ELF-1 (cell line): ENCODE data around the gene DNAH5.
"Not testable (repeated sequence)": the region's sequence is repeated elsewhere in the genome, so short reads cannot be mapped to it uniquely, and the experiment has no call there.

Experiments
- DNase-seq: peaks from one replicate; pipeline ENCODE4 v3.0.0-alpha.2; 2016; ENCODE audit warnings: low read depth, low spot score

Gene DNAH5, protein sequence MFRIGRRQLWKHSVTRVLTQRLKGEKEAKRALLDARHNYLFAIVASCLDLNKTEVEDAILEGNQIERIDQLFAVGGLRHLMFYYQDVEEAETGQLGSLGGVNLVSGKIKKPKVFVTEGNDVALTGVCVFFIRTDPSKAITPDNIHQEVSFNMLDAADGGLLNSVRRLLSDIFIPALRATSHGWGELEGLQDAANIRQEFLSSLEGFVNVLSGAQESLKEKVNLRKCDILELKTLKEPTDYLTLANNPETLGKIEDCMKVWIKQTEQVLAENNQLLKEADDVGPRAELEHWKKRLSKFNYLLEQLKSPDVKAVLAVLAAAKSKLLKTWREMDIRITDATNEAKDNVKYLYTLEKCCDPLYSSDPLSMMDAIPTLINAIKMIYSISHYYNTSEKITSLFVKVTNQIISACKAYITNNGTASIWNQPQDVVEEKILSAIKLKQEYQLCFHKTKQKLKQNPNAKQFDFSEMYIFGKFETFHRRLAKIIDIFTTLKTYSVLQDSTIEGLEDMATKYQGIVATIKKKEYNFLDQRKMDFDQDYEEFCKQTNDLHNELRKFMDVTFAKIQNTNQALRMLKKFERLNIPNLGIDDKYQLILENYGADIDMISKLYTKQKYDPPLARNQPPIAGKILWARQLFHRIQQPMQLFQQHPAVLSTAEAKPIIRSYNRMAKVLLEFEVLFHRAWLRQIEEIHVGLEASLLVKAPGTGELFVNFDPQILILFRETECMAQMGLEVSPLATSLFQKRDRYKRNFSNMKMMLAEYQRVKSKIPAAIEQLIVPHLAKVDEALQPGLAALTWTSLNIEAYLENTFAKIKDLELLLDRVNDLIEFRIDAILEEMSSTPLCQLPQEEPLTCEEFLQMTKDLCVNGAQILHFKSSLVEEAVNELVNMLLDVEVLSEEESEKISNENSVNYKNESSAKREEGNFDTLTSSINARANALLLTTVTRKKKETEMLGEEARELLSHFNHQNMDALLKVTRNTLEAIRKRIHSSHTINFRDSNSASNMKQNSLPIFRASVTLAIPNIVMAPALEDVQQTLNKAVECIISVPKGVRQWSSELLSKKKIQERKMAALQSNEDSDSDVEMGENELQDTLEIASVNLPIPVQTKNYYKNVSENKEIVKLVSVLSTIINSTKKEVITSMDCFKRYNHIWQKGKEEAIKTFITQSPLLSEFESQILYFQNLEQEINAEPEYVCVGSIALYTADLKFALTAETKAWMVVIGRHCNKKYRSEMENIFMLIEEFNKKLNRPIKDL (N-terminal part only)

DNA sequence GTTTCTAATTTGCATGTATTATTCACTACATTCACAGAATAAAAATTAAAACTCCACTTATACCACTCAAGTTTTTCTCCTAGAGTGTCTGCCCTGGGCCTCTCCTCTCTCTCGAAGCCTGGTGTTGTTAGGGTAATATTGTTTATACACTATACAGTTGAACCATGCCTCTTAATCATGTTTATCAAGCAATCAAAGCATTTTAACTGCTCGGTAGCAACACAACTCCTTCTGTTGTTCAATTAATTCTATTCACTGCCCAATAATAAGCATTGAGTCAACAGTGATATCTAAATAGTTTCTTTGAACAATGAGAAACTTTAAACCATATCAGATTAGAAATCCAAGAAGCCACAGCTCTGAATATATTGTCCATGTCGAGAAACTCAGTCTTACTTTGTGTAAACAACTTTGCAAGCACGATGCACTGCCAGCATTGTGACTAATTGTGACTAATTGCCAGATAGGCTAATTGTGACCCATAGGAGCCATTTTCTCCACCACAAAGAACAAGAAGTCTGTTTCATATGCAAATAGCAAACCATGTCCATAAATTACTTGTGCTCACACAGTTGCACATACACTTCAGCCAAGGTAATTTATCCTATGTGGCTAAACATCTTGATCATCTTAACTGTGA is at the start of gene DNAH5:
Gene DNAH5, minus strand, starts transcription at position 129 of the 640 bp plus-strand sequence. CDS start 250 bp downstream, outside the sequence.
- no peak for DNase-seq

DNA sequence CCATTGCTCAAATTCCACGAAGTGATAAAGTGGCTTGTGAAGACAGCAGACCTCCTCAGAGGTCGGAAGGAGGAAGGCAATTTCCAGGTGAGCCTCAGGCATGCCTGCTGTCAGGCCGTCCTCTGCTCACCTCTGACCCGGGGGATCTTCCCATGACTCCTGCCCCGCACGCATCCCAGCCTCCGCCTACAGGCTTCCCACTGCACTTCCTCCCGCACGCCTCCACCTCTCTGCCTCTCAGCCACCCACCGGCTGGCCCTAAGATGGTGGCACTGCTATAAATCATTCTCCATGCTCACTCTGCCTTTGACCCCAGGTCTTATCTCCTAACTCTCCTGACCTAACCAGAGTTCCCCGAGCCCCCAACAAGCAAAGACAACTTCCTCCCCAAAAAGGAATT is 49.4 kb upstream of the DNAH5 start:
- peak; percentile 55 for DNase-seq

DNA sequence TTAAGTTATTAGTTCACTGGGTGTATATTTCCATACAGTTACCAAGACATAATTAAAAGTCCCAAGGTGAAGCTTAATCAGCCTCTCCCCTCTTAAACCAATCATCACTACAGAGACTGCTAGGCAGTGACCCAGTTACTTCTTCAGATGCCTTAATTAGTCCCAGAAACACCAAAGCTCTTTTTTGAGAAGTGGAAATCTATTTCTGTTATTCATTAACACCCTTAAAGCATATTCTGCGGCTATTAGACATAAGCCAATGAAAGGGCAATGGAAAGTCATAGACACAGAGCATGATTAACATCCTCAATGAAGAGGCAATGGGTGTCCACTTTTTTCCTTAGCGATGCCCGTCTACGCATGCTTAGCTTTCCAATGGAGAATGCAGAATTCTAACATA is 48.3 kb upstream of the DNAH5 start:
- no peak for DNase-seq

DNA sequence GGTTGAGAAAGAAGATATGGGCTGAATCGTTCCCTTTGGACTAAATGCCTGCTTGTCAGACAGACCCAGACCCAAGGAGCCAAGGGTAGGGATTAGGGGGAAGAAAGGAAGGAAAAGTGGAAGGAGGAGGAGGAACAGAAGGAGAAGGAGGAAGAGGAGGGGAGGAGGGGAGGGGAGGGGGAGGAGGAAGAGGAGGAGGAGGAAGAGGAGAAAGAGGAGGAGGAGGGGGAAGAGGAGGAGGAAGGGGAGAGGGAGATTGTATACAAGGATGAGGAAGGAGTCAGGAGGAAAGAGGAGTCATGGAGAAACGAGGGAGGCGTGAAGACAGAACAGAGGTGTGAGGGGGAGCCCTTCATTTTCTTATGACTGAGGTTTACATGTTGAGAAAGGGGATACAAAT is 46.9 kb upstream of the DNAH5 start:
- no peak for DNase-seq

DNA sequence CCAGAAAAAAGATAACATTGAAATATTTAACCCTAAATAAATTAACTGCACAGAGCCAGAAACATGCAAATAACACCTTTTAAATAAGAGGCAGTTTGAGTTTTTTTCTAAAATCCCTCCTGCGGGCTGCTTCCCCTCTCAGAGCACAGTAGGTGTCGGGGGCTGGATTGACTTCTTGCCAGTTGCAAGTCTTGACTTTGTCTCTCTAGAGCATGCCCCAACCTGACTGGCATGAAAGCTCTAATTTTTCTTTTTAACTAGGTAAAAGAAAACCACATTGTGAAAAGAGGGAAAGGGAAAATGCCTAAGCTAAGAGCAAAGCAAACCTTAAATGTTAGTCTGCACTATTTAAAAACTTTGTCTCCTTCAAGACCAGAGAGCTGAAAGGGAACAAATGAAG is 46.4 kb upstream of the DNAH5 start:
- no peak for DNase-seq

DNA sequence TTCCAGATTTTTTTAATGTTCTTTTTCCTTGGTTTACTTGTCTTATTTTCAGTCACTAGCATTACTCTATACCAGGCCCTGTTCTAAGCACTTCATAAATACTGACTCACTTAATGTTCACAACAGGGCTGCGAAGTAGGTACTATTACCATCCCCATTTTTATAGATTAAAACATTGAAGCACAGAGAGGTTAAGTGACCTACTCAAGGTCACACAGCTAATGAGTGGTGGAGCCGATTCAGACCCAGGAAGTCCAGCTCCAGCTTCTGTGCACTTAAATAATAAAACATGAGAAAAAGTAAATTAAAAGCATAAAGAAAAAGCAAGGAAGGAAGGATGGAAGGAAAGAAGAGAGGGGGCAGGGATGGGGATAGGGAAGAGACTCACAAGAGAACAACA is 45.3 kb upstream of the DNAH5 start:
- DNase-seq: no peak

DNA sequence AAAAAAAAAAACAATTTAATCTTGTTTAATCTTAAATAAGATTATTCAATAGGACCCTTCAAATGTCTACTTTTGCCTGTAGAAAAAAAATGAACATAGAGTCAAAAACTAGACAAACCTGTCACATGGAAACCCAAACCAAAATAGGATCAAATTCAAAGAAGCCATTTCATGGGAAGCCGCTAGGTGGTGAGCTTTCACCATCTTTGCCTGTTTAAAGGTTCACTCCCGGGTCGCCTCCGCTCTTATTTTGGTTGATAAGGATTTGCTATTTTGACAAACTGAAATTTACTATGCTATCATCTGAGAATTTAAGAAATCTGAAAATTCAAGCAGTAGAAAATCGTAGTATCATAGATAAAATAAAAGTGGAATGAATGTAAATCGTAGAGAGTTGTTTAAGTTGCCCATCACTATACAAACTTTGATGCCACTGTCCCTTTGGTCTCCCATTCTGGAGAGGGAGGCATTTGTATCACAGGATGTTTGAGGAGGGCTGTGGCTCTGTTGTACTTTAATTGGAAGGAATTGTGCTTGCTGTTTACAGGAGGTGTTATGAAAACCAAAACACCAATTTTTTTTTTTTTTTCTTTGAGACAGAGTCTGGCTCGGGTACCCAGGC is 43.5 kb upstream of the DNAH5 start:
- peak; percentile 58 for DNase-seq

DNA sequence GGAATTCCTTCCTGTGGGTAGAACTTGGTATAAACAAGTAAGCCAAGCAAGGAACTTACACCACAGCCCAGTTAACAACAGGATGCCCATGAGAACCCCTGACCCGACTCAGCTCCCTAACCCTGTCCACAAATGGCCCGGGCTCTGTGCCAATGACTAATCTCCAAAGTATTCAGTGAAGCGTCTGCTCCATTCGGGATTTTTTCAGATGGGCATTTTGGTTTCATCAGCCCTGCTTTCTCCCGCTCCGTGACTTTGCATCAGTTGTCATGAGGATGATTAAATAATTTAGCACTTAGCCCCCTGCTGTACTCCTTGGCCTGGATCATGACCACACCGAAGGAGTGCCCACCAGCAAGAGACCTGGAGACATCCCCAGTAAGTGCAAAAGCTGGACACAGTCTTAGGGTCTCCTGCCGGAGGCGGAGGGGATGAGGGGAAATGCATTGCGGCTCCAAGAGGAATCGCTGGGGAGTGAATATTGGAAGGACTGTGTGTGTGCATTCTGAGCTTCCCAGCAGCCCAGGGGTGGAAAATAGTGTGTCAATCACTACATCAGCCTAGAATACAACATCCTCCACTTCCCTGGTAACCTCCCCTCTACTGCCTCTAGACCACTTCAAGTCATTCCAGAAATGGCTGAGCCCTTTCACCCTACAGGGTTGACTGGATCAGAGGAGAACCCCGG is 41.4 kb upstream of the DNAH5 start:
- no peak for DNase-seq

DNA sequence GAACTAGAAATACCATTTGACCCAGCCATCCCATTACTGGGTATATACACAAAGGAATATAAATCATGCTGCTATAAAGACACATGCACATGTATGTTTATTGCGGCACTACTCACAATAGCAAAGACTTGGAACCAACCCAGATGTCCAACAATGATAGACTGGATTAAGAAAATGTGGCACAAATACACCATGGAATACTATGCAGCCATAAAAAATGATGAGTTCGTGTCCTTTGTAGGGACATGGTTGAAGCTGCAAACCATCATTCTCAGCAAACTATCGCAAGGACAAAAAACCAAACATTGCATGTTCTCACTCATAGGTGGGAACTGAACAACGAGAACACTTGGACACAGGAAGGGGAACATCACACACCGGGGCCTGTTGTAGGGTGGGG is 40.4 kb upstream of the DNAH5 start:
- DNase-seq: not testable (repeated sequence)

DNA sequence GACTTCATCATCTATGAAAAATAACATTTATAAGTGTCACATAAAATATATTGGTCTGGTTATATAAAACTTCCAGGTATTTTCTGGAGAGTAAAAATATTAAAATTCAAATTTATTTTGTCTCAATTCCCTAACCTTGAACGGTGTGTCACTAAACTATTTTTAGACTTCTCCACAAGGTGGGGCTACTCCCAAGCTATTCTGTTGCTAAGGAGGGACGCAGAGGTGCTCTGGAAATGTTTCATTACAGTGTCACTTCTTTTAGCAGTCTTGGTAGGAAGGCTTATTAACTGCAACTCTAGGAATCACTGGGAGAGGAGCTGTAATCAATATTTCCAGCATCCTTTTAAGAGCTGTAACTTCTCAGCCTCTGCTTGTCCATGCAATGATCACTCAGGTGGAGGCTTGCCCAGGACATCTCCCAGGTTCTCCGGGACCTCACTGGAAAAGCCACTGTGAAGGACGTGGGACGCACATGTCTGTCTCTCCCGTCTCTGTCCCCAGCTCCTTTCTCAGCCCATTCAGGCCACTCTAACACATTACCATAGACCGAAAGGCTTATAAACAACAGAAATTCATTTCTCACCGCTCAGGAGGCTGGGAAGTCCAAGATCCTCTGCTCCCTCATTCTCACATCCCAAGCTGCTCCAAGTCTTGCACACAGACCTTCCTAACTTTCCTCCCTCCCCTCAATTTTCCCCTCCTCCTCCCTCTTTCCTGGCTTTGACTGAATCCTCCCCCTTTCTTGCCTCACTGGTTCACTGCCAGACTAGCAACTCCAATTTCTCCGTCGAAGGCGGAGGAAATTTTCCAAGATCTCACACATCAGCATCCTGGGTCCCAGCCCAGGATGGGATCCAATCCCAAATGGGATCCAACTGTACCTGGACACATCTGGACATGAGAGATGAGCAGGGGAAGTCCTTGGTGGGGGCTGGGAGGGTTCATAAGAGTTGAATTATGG is 32.7 kb upstream of the DNAH5 start:
- DNase-seq: no peak

DNA sequence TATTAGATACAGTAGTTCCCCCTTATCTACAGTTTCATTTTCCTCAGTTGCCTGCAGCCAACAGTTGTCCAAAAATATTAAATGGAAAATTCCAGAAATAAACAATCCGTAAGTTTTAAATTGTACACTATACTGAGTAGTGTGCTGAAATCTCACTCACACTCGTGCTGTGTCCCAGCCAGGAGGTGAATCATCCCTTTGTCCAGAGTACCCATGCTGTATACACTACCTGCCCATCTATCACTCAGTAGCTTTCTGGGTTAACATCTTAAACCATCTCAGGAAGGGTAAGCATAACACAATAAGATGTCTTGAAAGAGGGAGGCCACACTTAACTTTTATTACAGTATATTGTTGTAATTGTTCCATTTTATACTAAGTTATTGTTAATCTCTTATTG is 31.7 kb upstream of the DNAH5 start:
- DNase-seq: no peak

DNA sequence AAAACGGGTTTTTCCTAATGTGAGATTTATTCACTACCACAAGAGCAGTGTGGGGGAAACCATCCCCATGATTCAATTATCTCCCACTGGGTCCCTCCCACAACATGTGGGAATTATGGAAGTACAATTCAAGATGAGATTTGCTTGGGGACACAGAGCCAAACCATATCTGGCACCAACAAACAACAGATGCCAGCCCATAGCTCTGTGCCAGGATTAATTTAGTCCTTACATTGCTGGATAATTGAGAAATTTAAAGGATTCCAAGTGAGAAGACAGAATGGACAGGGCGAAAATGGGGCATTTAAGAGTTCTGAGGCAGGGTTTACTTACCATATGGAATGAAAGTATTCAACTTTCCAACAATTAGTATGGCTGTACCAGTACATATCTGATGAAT is 30.8 kb upstream of the DNAH5 start:
- DNase-seq: no peak

DNA sequence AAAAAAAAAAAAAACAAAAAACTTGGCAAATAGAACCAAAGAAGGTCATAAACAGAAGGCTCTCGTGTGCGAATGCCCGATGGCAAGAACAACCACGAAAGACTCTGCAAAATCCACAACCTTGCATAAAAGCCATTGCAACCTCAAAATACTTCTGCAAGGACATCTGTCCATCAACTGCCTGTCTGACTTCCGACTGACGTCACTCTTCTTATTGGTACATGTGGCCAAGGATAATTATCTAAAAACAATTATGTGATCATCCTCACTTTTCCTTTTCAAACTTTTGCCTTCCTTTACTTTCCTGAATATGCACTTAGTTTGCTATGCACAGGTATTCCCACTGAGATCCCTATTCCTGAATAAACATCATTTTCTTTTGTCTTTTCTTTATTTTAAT is 29.2 kb upstream of the DNAH5 start:
- DNase-seq: no peak

DNA sequence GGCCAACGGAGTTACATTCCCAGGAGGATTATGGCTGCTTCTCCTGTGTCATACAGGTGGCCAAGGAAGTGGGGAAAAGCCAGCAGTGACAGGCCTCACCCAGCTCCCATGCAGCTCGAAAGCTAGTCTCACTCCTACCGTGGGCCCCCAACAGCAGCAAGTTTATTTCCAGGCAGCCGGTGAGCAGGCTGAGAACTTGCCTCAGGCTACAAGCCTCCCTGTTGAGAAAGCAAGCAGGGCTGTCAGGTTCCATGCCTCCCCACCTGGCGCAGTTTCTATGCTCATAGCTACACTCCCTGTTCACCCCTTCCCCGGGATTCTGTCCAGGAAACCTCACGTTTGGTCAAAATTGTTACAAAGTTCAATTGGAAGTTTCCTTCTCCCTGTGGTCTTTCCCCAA is 27.5 kb upstream of the DNAH5 start:
- peak; percentile 80 for DNase-seq

DNA sequence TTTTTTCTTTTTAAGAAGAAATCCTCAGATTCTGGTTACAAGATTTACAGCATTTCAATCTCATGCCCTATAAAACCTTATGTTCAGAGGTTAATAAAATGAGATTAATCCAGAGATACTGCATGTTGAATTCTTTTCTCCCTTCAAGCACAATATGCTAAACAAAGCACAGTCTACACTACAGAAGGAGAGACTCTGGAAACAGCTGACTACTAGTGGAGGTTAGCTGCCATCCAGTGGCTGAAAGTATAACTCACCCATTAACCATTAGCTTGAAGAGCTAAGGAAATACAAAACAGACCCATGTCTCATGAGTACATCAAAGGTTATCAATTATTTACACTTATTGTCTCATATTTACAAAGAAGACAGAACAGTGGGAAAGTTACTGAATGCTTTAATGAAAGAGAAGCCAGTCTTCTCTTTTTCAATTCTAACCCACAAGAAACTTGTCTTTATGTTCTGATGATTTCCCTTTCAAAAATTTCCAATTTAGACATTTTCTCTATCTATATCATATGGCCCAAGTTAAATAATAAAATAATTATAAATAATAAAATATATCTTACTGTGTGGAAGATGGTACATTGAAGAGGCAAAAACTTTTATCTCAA is 12.7 kb upstream of the DNAH5 start:
- DNase-seq: peak; percentile 30

DNA sequence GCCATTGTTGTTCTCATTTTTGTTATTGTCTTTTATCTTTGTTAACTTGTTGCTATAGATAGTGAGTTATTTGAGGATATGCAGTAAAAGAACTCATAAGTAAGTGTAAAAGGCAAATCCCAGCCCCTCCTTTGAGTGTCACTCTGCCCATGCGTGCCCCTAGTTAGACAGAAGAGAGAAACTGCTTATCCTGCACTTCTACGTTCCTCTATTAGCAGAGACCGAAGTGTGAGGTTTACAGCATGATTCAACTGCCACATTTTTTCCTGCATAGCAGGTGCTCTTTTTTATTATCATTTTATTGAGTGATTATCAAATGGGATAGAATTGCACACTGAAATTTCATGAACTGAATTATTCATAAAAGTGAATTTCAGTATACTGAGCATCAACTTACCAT is 12.0 kb upstream of the DNAH5 start:
- no peak for DNase-seq

DNA sequence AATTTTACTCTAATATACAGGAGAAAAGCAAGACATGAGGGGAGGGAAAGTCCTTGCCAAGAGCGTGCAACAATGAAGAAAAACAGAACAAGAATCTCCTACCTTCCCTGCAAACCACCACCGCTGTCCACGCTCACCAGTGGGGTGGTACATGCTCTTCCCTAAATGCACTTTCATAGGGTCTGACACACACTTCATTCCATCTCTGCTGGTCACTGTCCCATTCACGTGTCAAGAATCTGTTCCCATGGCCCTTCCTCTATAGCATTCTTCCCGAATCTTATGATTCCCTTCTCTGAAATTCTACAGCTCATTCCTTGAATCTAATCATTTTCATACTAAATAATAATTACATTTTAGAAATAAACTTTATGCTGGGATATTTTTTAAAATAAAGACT is 11.4 kb upstream of the DNAH5 start:
- no peak for DNase-seq

DNA sequence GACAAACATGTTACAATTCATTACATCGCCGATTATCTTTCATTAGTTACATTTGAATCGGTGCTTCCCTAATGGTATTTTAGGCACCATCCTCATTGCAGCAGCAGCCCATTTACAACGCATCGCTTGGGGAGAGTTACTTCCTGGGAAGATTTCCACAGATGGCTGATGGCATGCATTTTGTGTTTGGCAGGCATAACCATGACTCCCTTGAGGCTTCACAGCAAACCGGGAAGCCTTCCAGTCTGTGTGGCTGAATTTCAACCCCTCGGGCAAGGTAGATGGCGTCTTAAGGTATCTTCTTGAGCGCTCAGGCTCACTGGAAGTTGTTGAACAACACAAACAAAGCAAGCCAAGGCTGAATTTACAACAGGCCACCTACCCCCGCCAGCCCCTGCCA is 1.6 kb upstream of the DNAH5 start:
- peak; percentile 54 for DNase-seq

DNA sequence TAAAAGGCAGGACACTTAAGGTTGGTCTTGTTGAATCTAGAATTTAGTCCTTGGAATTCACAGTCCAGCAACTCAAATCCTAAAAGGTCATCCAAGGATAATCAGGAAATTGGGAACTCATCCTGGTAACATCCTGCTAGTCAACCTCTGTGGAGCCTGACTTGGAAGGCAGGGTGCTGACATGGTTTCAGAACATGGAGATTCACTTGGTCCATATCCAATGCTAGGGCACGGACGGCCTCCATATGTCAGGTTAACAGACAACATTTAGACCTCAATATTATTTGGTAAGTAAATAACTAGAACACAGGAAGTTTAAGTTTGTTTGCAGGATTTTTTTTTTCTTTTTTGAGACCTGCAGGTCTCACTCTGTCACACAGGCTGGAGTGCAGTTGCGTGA is 783 bp upstream of the DNAH5 start:
- DNase-seq: no peak
